ENCODE measurements around the gene NELFCD.

- TF ChIP-seq ZNF121 (tag by site-specific recombination; IDR thresholded peaks at IDR 0.05) (no peak), ZNF571 (tag by site-specific recombination; IDR thresholded peaks at IDR 0.05) (no peak), ZBTB8A (tag by site-specific recombination; IDR thresholded peaks at IDR 0.05) (no peak), ZNF302 (tag by site-specific recombination; IDR thresholded peaks at IDR 0.05; ENCODE audit: low read depth) (no peak), ATF2 (tag by site-specific recombination; IDR thresholded peaks at IDR 0.05; ENCODE audit: low read depth) (no peak), YY1 (tag by site-specific recombination; IDR thresholded peaks at IDR 0.05) (no peak), CTCF (tag by site-specific recombination; IDR thresholded peaks at IDR 0.05) (no peak), ZBTB10 (tag by site-specific recombination; IDR thresholded peaks at IDR 0.05) (no peak), ZNF266 (tag by site-specific recombination; IDR thresholded peaks at IDR 0.05; ENCODE audit: low read depth) (no peak), ZNF211 (tag by site-specific recombination; IDR thresholded peaks at IDR 0.05; ENCODE audit: low read depth) (no peak), ZNF169 (tag by site-specific recombination; IDR thresholded peaks at IDR 0.05) (no peak), ZNF510 (tag by site-specific recombination; IDR thresholded peaks at IDR 0.05; ENCODE audit: insufficient replicate concordance) (no peak), KLF9 (tag by site-specific recombination; IDR thresholded peaks at IDR 0.05; ENCODE audit: low read depth) (no peak), ZNF670 (tag by site-specific recombination; IDR thresholded peaks at IDR 0.05; ENCODE audit: low read depth) (no peak)
These were observed 12.5 kb downstream of the NELFCD start for GRCh38 chr20:58993332-58994248.

Data from HEK293 (cell line).